ENCODE data around the gene FSD1L.
A peak's percentile ranks its signal among the peaks of the same experiment; 100 is the strongest.

DNA sequence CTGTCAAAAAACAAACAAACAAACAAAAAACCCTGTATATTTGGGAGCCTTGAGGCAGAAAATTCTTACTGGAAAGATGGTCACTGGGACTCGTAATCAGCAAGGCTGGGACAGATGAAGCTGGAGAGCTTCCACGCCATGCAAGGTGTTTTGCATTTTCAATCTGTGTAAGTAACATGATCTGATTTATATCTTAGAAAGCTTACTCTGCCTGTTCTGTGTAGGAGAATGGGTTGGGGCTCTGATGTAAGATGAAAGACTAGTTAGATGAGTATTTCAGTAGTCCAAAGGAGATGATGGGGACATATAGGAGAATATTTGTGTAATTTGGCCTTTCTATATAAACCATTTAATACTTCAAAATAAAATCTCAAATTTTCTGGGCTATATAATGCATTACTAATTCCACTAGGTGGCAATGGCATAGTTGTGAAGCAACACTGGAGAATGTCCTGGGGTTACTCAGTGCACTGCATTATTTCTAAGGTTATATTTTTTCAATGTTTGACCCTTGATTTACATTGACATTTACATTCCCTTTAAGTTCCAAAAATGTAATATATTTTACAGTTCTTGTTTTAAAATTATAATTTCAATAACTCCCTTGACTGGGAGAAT lies 21.9 kb upstream of the FSD1L start:
- TF ChIP-seq EHMT2 (IDR thresholded peaks at IDR 0.05; ENCODE audit: low read depth), result no peak
- TF ChIP-seq, protein P1, sequence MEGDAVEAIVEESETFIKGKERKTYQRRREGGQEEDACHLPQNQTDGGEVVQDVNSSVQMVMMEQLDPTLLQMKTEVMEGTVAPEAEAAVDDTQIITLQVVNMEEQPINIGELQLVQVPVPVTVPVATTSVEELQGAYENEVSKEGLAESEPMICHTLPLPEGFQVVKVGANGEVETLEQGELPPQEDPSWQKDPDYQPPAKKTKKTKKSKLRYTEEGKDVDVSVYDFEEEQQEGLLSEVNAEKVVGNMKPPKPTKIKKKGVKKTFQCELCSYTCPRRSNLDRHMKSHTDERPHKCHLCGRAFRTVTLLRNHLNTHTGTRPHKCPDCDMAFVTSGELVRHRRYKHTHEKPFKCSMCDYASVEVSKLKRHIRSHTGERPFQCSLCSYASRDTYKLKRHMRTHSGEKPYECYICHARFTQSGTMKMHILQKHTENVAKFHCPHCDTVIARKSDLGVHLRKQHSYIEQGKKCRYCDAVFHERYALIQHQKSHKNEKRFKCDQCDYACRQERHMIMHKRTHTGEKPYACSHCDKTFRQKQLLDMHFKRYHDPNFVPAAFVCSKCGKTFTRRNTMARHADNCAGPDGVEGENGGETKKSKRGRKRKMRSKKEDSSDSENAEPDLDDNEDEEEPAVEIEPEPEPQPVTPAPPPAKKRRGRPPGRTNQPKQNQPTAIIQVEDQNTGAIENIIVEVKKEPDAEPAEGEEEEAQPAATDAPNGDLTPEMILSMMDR (IDR thresholded peaks at IDR 0.05), result peak; percentile 66
- no peak for TF ChIP-seq CHD2 (IDR thresholded peaks at IDR 0.05; ENCODE audit: low read length, partially characterized antibody)
- no peak for TF ChIP-seq POLR2A (IDR thresholded peaks at IDR 0.05; ENCODE audit: low read length)
- no peak for TF ChIP-seq NR3C1 (IDR thresholded peaks at IDR 0.05)
- no peak for TF ChIP-seq GATA3 (IDR thresholded peaks at IDR 0.05; ENCODE audit: borderline replicate concordance)
- TF ChIP-seq, protein P2, sequence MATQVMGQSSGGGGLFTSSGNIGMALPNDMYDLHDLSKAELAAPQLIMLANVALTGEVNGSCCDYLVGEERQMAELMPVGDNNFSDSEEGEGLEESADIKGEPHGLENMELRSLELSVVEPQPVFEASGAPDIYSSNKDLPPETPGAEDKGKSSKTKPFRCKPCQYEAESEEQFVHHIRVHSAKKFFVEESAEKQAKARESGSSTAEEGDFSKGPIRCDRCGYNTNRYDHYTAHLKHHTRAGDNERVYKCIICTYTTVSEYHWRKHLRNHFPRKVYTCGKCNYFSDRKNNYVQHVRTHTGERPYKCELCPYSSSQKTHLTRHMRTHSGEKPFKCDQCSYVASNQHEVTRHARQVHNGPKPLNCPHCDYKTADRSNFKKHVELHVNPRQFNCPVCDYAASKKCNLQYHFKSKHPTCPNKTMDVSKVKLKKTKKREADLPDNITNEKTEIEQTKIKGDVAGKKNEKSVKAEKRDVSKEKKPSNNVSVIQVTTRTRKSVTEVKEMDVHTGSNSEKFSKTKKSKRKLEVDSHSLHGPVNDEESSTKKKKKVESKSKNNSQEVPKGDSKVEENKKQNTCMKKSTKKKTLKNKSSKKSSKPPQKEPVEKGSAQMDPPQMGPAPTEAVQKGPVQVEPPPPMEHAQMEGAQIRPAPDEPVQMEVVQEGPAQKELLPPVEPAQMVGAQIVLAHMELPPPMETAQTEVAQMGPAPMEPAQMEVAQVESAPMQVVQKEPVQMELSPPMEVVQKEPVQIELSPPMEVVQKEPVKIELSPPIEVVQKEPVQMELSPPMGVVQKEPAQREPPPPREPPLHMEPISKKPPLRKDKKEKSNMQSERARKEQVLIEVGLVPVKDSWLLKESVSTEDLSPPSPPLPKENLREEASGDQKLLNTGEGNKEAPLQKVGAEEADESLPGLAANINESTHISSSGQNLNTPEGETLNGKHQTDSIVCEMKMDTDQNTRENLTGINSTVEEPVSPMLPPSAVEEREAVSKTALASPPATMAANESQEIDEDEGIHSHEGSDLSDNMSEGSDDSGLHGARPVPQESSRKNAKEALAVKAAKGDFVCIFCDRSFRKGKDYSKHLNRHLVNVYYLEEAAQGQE (IDR thresholded peaks at IDR 0.05), result no peak
- TF ChIP-seq RAD21 (conservative IDR thresholded peaks at IDR 0.05 in 1 of 2, IDR thresholded peaks at IDR 0.05 in 1 of 2), result peak; percentile 71 to 77
- TF ChIP-seq SREBF2 (IDR thresholded peaks at IDR 0.05), result no peak
- TF ChIP-seq KDM1A (IDR thresholded peaks at IDR 0.05; ENCODE audit: low read depth), result no peak
- TF ChIP-seq MAZ (IDR thresholded peaks at IDR 0.05; ENCODE audit: borderline replicate concordance, low read depth, low read length), result no peak
- TF ChIP-seq CHD4 (IDR thresholded peaks at IDR 0.05; ENCODE audit: borderline replicate concordance), result no peak
- no peak for TF ChIP-seq MYC (IDR thresholded peaks at IDR 0.05; ENCODE audit: borderline replicate concordance, low read length)
- TF ChIP-seq PHF8 (IDR thresholded peaks at IDR 0.05; ENCODE audit: borderline replicate concordance, low read depth), result no peak
